Measurements from ENCODE around the gene EIF3B. TPM values are rescaled to one million over a fixed set of nuclear protein-coding genes. Genes with fewer than 3 reads are reported as not detected.
"Not testable (repeated sequence)": the region's sequence is repeated elsewhere in the genome, so short reads cannot be mapped to it uniquely, and the experiment has no call there.

EIF3B gene
- total RNA-seq, 1 donor from 2014 or later = 64.9 TPM

GRCh38 chr7:2416063-2416462, 61.4 kb downstream of the EIF3B start:
- DNase-seq (ENCODE audit: low spot score) = no peak
- intact Hi-C loops (cut with DNase I) = no loop called here

- intact Hi-C loops (cut with DNase I) = no loop called here
Measured at GRCh38 chr7:2416650-2417049, 62.0 kb downstream of the EIF3B start.

GRCh38 chr7:2417178-2417577, 62.6 kb downstream of the EIF3B start:
- intact Hi-C loops (cut with DNase I); DNase-seq (ENCODE audit: low spot score): not testable (repeated sequence)

More at GRCh38 chr7:2416650-2417049, 62.0 kb downstream of the EIF3B start:
- DNase-seq (ENCODE audit: low spot score) = no peak

- intact Hi-C loops (cut with DNase I) = no loop called here
- no peak for DNase-seq (ENCODE audit: low spot score)
Measured at GRCh38 chr7:2417981-2418481, 63.4 kb downstream of the EIF3B start.

- intact Hi-C loops (cut with DNase I) = no loop called here
- no peak for DNase-seq (ENCODE audit: low spot score)
Measured at GRCh38 chr7:2420216-2420933, 65.7 kb downstream of the EIF3B start.

- DNase-seq (ENCODE audit: low spot score) = no peak
- intact Hi-C loops (cut with DNase I) = no loop called here
Measured at GRCh38 chr7:2421943-2422310, 67.3 kb downstream of the EIF3B start.

- intact Hi-C loops (cut with DNase I) = no loop called here
- no peak for DNase-seq (ENCODE audit: low spot score)
Measured at GRCh38 chr7:2425749-2426148, 71.1 kb downstream of the EIF3B start.

Other genes starting within 250 kb of the EIF3B start
- 13.5 TPM for gene MAD1L1, start 121.9 kb upstream of the EIF3B start, total RNA-seq
- gene MRM2, start 112.6 kb upstream of the EIF3B start, total RNA-seq = 15.6 TPM
- 9.6 TPM for gene NUDT1, start 112.6 kb upstream of the EIF3B start, total RNA-seq
- 18.9 TPM for gene SNX8, start 40.4 kb upstream of the EIF3B start, total RNA-seq
- gene CHST12, start 48.8 kb downstream of the EIF3B start, total RNA-seq = 13.8 TPM
- not detected for gene GRIFIN, start 121.6 kb downstream of the EIF3B start, total RNA-seq
- 6.2 TPM for gene LFNG, start 164.9 kb downstream of the EIF3B start, total RNA-seq
- gene BRAT1, start 200.7 kb downstream of the EIF3B start, total RNA-seq = 12.8 TPM
- 13.3 TPM for gene IQCE, start 204.2 kb downstream of the EIF3B start, total RNA-seq

All from cardiac septum (tissue), 1 donor.